NCI-H1930 (cell line): ENCODE data around the gene RAB44.
A peak's percentile ranks its signal among the peaks of the same experiment; 100 is the strongest.

Experiments
- DNase-seq, 2 experiments: peaks; one replicate each; lab custom pipeline; 2025; lab: John Stamatoyannopoulos, UW

RAB44 gene

GRCh38 chr6:36669002-36669401 is 28.6 kb upstream of the RAB44 start:
- no peak for DNase-seq

- no peak for DNase-seq
Measured at GRCh38 chr6:36670271-36670670, 27.4 kb upstream of the RAB44 start.

GRCh38 chr6:36671687-36672375 is 25.8 kb upstream of the RAB44 start:
- DNase-seq, result no peak

GRCh38 chr6:36673882-36674281 is 23.7 kb upstream of the RAB44 start:
- DNase-seq, result no peak

- DNase-seq, result no peak
Measured at GRCh38 chr6:36674942-36675341, 22.7 kb upstream of the RAB44 start.

- DNase-seq, result no peak
Measured at GRCh38 chr6:36676141-36677058, 21.2 kb upstream of the RAB44 start.

GRCh38 chr6:36677059-36677749 is 20.4 kb upstream of the RAB44 start:
- no peak for DNase-seq

GRCh38 chr6:36677753-36678487 is 19.7 kb upstream of the RAB44 start:
- DNase-seq, result no peak

GRCh38 chr6:36678488-36679042 is 19.1 kb upstream of the RAB44 start, which contains the start of gene CDKN1A:
CDKN1A (plus strand) TSS chr6:36678714; CDS start chr6:36684102, 5,388 bp downstream.
- DNase-seq, result peak; percentile 58 to 79

- DNase-seq, result no peak
Measured at GRCh38 chr6:36679043-36679833, 18.4 kb upstream of the RAB44 start.

- DNase-seq, result no peak
Measured at GRCh38 chr6:36682328-36683144, 15.1 kb upstream of the RAB44 start.

GRCh38 chr6:36683145-36683655 is 14.4 kb upstream of the RAB44 start:
- no peak for DNase-seq

GRCh38 chr6:36683656-36684446 is 13.8 kb upstream of the RAB44 start:
- no peak for DNase-seq

- DNase-seq, result no peak
Measured at GRCh38 chr6:36684447-36684812, 13.2 kb upstream of the RAB44 start.

GRCh38 chr6:36685166-36685924 is 12.3 kb upstream of the RAB44 start:
- no peak for DNase-seq

GRCh38 chr6:36685926-36686667 is 11.5 kb upstream of the RAB44 start:
- DNase-seq, result no peak
